ENCODE results near the gene SAMD10.
A peak's percentile ranks its signal among the peaks of the same experiment; 100 is the strongest.
"Not testable (repeated sequence)": the region's sequence is repeated elsewhere in the genome, so short reads cannot be mapped to it uniquely, and the experiment has no call there.

Gene SAMD10

DNA sequence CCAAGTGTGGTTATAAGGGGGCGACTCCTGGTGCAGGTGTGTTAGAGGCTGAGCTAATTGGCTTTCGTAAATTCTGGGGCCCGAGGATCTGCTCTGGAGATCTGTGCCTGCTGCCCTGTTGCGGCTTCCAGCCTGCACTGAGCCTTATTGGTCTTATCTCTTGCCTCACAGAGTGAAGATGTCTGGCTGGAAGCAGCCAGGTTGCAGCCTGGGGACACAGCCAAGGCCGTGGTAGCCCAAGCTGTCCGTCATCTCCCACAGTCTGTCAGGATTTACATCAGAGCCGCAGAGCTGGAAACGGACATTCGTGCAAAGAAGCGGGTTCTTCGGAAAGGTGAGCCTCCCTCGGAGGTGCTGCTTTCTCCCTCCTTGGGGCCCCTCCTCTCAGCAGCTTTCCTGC, 21.5 kb upstream of the SAMD10 start:
- no peak for DNase-seq

- no peak for DNase-seq
Observed at GRCh38 chr20:63982937-63983336, 3.5 kb upstream of the SAMD10 start.

- peak; percentile 99 for DNase-seq
Observed at GRCh38 chr20:63980806-63981728, 1.6 kb upstream of the SAMD10 start, which contains the start of gene PRPF6. PRPF6 (plus strand) TSS chr20:63981132; CDS start chr20:63981246, 114 bp downstream.

GRCh38 chr20:63980317-63980805, 919 bp upstream of the SAMD10 start:
- peak; percentile 14 for DNase-seq

DNA sequence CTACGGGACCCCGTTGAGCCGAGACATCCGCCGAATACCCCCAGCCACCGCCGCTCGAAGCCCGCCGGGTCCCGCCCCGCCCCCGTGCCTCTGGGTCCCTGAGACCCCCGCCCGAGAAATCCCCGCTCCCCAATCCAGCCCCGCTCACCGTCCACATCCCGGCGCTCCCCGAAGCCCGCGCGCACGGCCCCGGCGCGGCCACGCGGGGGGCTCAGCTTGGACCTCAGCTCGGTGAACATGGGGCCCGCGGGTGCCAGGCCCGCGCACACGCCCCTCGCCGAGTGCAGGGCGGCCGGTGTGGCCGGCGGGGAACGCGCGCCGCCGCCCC, 249 bp downstream of the SAMD10 start:
- no peak for DNase-seq

DNA sequence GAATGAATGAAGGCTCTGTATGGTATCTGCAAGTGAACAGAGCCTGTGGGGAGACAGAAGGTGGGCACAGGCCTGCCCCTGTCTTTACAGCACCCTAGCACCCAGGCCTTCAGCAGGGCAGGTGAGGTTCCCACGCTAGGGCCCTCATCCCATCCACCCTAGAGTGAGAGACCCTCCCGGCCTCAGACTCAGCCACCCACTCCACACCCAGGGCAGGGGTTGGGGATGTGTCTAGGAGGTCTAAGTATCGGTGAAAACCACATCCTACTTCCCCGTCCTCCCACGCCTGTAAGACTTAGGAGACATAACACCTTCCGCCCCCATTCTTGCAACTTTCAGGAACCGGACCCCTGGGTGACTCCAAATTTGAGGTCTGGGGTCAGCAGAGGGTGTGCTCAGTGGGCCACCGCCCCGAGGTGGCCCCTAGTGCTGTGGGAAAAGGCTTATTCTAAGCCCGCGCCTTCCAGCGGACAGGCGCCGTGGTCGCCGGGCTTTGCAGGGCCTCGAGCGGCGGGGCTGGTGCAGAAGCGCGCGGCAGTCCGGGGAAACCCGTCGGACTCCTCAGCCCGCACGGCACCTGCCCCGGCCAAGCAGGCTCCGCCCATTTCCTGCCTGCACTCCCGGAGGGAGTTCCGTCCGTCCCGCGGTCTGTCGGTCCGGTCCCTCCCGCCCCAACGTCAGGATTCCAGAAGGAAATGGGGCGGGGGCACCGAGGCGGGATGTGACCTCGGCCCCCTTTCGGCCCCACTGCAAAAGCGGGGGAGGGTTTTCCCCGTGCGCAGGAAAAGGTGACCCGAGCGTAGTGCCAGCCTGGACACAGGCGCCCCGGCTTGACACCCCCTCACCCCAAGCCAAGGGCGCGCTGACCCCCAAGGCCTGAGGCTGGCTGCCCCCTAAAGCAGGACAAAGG, 868 bp downstream of the SAMD10 start:
- peak; percentile 24 for DNase-seq

DNA sequence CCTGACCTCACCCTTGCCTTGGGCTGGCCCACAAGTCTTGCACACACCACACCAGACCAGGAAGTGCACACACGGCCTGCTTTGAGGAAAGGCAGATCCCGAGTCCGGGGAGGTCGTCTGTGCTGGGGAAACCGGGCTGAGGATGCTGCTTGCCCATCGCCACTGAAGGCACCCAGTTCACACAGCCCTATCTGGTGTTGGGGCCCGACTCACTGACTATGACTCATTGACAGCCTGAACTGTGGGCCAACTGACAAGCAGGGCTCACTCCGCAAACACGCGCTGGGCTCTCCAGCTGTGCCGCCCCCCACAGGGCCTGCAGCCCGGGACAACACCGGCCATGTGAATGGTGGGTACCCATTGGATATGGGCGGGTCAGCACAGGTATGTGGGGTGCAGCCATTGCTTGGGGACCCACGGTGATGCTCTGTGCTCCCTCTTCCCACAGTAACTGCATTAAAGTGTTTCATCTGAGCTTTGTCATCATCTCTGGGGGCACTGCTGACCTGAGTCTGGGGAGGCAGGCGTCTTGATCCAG, 1.6 kb downstream of the SAMD10 start:
- no peak for DNase-seq

- no peak for DNase-seq
Observed at GRCh38 chr20:63976980-63977738, 2.3 kb downstream of the SAMD10 start.

- not testable (repeated sequence) for DNase-seq
Observed at GRCh38 chr20:63976511-63976910, 2.9 kb downstream of the SAMD10 start.

DNA sequence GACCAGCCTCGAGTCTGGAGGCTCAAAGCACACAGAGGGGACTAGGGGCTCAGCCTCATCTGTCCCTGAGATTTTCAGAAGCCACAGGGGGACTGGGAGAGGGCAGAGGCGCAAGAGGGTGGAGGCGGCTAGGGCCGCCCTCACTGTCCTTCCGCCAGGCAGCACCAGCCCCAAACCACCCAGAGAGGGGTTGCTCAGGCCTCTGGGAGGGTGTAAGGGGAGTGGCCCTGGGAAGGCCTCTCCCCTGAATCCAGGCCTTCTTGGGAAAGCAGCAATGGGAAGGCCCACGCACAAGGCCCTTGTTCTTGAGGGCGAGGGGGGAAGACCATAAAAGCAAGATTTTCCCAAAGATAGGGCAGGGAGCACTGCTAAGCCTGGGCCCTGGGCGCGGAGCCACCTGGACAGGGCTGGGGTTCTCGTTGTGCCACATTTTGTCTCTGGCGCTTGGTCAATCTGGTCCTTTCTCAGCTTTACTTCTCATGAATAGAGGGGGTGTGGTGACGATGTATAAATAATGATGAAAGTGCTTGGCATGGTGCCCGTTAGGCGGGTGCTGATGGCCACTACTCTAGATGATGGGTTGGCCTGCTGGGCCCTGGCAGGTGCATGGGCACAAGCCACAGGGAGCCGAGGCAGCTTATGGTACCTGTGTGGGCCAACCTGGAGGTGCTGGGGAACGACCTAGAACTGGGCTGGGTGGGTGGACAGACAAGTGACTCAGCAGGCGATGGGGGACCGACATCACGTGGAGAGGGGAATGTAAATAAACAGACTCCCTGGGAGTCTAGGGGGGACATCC, 4.8 kb downstream of the SAMD10 start:
- no peak for DNase-seq

DNA sequence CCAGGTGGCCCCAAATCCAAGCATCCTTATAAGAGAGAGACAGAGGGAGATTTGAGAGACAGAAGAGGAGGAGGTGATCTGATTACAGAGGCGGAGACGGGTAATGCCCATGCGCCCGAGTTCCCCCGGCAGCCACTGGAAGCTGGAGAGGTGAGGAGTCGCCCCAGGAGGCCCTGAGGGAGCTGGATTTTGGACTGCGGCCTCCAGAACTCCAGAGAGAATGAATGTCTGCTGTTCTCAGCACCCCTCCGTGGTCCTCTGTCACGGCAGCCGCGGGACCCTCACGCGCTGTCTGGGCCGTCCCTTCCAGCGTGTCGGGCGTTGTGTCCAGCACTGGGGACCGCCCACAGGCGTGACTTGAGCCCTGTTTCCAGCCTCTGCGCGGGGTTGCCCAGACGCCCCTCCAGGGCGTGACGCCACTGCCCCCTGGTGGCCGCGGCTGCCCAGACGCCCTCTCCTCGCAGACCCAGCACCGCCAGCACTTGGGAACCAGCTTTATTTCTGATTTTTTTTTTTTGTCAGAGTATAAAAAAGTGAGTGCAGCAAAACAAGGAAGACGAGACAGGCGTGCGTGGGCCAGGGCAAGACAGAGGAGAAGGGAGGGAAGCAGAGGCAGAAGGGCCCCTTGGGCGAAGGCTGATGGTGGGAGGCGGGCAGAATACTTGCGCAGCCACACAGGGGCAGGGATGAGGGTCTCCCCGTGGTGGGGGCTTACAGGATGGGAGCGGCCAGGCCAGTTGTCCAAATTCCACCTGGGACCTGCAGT, 5.6 kb downstream of the SAMD10 start:
- DNase-seq, result peak; percentile 63

GRCh38 chr20:63973160-63973479, 6.3 kb downstream of the SAMD10 start:
- no peak for DNase-seq

- no peak for DNase-seq
Observed at GRCh38 chr20:63972312-63973159, 6.9 kb downstream of the SAMD10 start.

DNA sequence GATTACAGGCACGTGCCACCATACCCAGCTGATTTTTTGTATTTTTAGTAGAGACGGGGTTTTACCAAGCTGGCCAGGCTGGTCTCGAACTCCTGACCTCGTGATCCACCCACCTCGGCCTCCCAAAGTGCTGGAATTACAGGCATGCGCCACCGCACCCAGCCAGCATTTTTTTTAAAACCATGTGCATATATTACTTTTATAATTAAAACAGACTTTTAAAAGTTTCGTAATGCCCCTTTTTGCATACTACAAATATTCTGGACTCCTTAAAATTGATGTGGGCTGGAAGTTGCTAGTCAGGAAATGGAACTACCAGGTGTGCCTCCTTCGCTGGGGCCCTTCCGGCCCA, 7.5 kb downstream of the SAMD10 start:
- not testable (repeated sequence) for DNase-seq

DNA sequence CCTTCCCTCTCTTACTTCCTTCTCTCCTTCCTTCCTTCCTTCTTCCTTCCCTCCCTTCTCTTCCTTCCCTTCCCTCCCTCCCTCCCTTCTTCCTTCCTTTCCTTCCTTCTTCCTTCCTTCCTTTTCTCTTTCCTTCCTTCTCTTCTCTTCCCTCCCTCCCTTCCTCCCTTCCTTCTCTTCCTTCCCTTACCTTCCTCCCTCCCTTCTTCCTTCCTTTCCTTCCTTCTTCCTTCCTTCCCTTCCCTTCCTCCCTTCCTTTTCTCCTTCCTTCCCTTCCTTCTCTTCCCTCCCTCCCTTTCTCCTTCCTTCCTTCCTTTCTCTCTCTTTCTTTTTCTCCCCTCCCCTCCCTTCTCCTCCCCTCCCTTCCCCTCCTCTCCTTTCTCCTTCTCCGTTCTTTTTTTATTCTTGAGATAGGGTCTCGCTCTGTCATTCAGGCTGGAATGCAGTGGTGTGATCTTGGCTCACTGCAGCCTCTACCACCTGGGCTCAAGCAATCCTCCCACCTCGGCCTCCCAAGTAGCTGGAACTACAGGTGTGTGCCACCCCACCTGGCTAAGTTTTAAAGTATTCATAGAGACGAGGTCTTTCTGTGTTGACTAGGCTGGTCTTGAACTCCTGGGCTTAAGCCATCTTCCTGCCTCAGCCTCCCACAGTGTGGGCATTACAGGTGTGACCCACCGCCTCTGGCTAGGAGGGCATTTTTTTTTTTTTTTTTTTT, 8.6 kb downstream of the SAMD10 start:
- no peak for DNase-seq

GRCh38 chr20:63969838-63970713, 9.4 kb downstream of the SAMD10 start, which contains the start of gene ZNF512B:
ZNF512B (minus strand) TSS chr20:63969930; CDS start chr20:63967950, 1,980 bp downstream.
- peak; percentile 87 for DNase-seq

DNA sequence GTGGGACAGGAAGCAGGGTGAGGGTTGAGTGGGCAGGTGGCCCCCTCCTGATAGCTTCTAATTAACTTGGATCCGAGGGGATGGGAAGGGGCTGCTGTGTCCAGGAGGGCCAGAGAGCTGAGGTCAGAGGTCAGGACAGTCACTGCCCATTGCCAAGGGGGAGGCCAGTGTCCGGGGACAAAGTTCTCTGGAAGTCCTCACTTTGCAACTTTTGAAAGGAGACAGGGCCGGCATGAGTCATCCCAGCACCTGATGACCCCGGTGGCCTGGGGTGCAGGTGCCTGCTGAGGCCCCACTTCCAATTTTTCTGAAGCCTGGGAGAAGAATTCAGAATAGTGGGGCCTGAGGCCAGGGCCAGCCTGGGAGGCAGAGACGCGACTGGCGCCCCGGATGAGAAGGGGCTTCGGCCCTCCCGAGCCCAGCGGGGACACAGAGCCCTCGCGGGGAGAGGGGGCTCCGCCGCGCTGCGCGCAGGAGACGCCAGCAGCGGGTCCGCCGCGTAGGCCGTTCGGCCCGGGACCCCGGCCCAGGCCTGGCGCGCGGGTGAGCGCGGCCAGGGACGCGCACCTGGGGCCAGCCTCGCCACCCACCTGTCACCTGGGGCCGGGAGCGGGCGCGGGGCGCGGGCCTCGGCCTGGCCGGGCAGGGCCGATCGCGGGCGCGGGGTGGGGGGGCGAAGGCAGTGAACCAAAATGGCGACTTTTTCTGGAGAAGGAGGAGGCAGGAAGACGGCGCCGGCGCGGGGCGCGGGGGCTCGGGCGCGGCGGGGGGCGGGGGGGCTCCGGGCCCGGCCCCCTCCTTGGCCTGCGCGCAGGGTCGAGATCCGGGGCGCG, 10.3 kb downstream of the SAMD10 start:
- DNase-seq, result peak; percentile 69
